Dermis microvascular lymphatic vessel endothelial cell (primary cell): ENCODE data around the gene PDE8A. TPM values are rescaled to one million over a fixed set of nuclear protein-coding genes. Genes with fewer than 3 reads are reported as not detected.
"Not testable (repeated sequence)": the region's sequence is repeated elsewhere in the genome, so short reads cannot be mapped to it uniquely, and the experiment has no call there.

Experiments
- DNase-seq, 2 donors: peaks; one replicate each; pipeline versions ENCODE4 v3.0.0 to v3.0.0-alpha.2; 2010; ENCODE audit warnings: low read depth in 2 of 2
- total RNA-seq: library from RNA; depleted of rRNA; stranded (reverse); fragments of >200 nt; gene quantifications from 2 replicates; pipeline ENCODE4 v1.2.1, GENCODE V29; 2014

PDE8A gene
- total RNA-seq, 1 donor from 2014 or later = 50.2 TPM

- DNase-seq = no peak
Observed at GRCh38 chr15:84960391-84961113, 21.1 kb upstream of the PDE8A start.

GRCh38 chr15:84961114-84961452, 20.6 kb upstream of the PDE8A start:
- no peak for DNase-seq

GRCh38 chr15:84961707-84962106, 19.9 kb upstream of the PDE8A start:
- DNase-seq = no peak

- DNase-seq = no peak
Observed at GRCh38 chr15:84962955-84963354, 18.7 kb upstream of the PDE8A start.

- DNase-seq = no peak
Observed at GRCh38 chr15:84967380-84967779, 14.3 kb upstream of the PDE8A start.

GRCh38 chr15:84968301-84968700, 13.4 kb upstream of the PDE8A start:
- DNase-seq = no peak

- DNase-seq = no peak
Observed at GRCh38 chr15:84969257-84969656, 12.4 kb upstream of the PDE8A start.

GRCh38 chr15:84970843-84971242, 10.8 kb upstream of the PDE8A start:
- no peak for DNase-seq

GRCh38 chr15:84973492-84974460, 7.9 kb upstream of the PDE8A start:
- no peak for DNase-seq

GRCh38 chr15:84975871-84976351, 5.7 kb upstream of the PDE8A start:
- no peak for DNase-seq

GRCh38 chr15:84976746-84977345, 4.8 kb upstream of the PDE8A start:
- DNase-seq = no peak

- no peak for DNase-seq
Observed at GRCh38 chr15:84979651-84980050, 2.0 kb upstream of the PDE8A start.

- DNase-seq = peak; percentile 63 to 83
Observed at GRCh38 chr15:84980196-84981053, 1.2 kb upstream of the PDE8A start.

GRCh38 chr15:84981054-84981710, 474 bp upstream of the PDE8A start:
- DNase-seq = peak; percentile 86 to 98

GRCh38 chr15:84982301-84982920, 755 bp downstream of the PDE8A start:
- DNase-seq = peak in 1 of 2 donors; percentile 65

GRCh38 chr15:84983294-84983693, 1.6 kb downstream of the PDE8A start:
- no peak for DNase-seq

- DNase-seq = peak in 1 of 2 donors; percentile 10
Observed at GRCh38 chr15:84983711-84984110, 2.1 kb downstream of the PDE8A start.

- no peak for DNase-seq
Observed at GRCh38 chr15:84985158-84985557, 3.5 kb downstream of the PDE8A start.

GRCh38 chr15:84987351-84987750, 5.7 kb downstream of the PDE8A start:
- DNase-seq = not testable (repeated sequence)
